Loucy (cell line): ENCODE results near the gene EDIL3.

Experiments
- H2AFZ ChIP-seq: fragments of 200-600 bp; sonication (generic); 2 replicates; pipeline ENCODE4 v1.6.0; 2016; ENCODE audit warnings: antibody characterized with exemption, mild to moderate bottlenecking, low read length, moderate library complexity
- H3F3A ChIP-seq: fragments of 200-600 bp; 2 replicates; pipeline ENCODE4 v1.6.0; 2016; ENCODE audit warnings: antibody characterized with exemption, low read depth, mild to moderate bottlenecking
- H3K27me3 ChIP-seq: fragments of 200-600 bp; sonication (generic); 2 replicates; pipeline ENCODE4 v1.6.1; 2014; ENCODE audit warnings: low read length, mild to moderate bottlenecking; ENCODE audit not compliant: insufficient read depth, poor library complexity, severe bottlenecking
- H3K36me3 ChIP-seq: fragments of 200-600 bp; sonication (generic); 2 replicates; pipeline ENCODE4 v1.6.1; 2016; ENCODE audit warnings: low read length; ENCODE audit not compliant: insufficient read depth
- H3K4me1 ChIP-seq: fragments of 200-600 bp; sonication (generic); 2 replicates; pipeline ENCODE4 v1.5.1; 2014; ENCODE audit warnings: low read length, mild to moderate bottlenecking; ENCODE audit not compliant: insufficient read depth, poor library complexity, severe bottlenecking
- H3K4me2 ChIP-seq: fragments of 200-600 bp; sonication (generic); 2 replicates; pipeline ENCODE4 v1.6.0; 2014; ENCODE audit warnings: antibody characterized with exemption, low read length, low read depth, mild to moderate bottlenecking; ENCODE audit not compliant: poor library complexity, severe bottlenecking
- H3K4me3 ChIP-seq: fragments of 200-600 bp; sonication (generic); 2 replicates; pipeline ENCODE4 v1.5.1; 2014; ENCODE audit warnings: low read length, mild to moderate bottlenecking, mixed read lengths; ENCODE audit not compliant: poor library complexity, severe bottlenecking
- H3K79me2 ChIP-seq: fragments of 200-600 bp; sonication (generic); 2 replicates; pipeline ENCODE4 v1.6.1; 2014; ENCODE audit warnings: low read length; ENCODE audit not compliant: insufficient read depth
- H3K9ac ChIP-seq: fragments of 200-600 bp; sonication (generic); 2 replicates; pipeline ENCODE4 v1.6.0; 2014; ENCODE audit warnings: mild to moderate bottlenecking, low read depth, low read length, moderate library complexity; ENCODE audit not compliant: poor library complexity, severe bottlenecking
- H3K9me2 ChIP-seq: fragments of 200-600 bp; sonication (generic); replicated peaks from 2 replicates; pipeline ENCODE4 v1.6.1; 2016; ENCODE audit warnings: low read depth, low read length, mixed read lengths
- H3K9me3 ChIP-seq: fragments of 200-600 bp; sonication (generic); 2 replicates; pipeline ENCODE4 v1.6.1; 2014; ENCODE audit warnings: mild to moderate bottlenecking, antibody characterized with exemption, low read length, low read depth; ENCODE audit not compliant: insufficient read depth
- H4K20me1 ChIP-seq: fragments of 200-600 bp; sonication (generic); 2 replicates; pipeline ENCODE4 v1.6.0; 2014; ENCODE audit warnings: antibody characterized with exemption, low read length, mild to moderate bottlenecking; ENCODE audit not compliant: insufficient read depth, poor library complexity, severe bottlenecking
- EZH2phosphoT487 ChIP-seq: fragments of 200-600 bp; IDR thresholded peaks from 2 replicates; pipeline ENCODE4 v1.6.1; 2018; ENCODE audit warnings: antibody characterized with exemption, mild to moderate bottlenecking, moderate library complexity, borderline replicate concordance
- TF ChIP-seq, protein P1 (sequence below): fragments of 200-600 bp; sonication (generic); conservative IDR thresholded peaks from 2 replicates; pipeline ENCODE4 v1.5.1; 2014; ENCODE audit warnings: mild to moderate bottlenecking, antibody characterized with exemption, low read length

EDIL3 gene

GRCh38 chr5:83942155-83942554, 442.5 kb downstream of the EDIL3 start:
- Histone ChIP-seq H3K4me2 (no peak overlapping the region), H3K9me3 (no peaks in the 10 kb centered on the region), H3K9ac (no peak overlapping the region), H3K4me1 (no peaks in the 10 kb centered on the region), H3K4me3 (no peak overlapping the region), H3K79me2 (no peaks in the 10 kb centered on the region), H3F3A (no peaks in the 10 kb centered on the region), H2AFZ (no peak overlapping the region), H3K9me2 (no peaks in the 10 kb centered on the region), H3K36me3 (no peaks in the 10 kb centered on the region), H4K20me1 (no peaks in the 10 kb centered on the region), H3K27me3 (no peaks in the 10 kb centered on the region)
- no peak for TF ChIP-seq EZH2phosphoT487
- TF ChIP-seq, protein P1, sequence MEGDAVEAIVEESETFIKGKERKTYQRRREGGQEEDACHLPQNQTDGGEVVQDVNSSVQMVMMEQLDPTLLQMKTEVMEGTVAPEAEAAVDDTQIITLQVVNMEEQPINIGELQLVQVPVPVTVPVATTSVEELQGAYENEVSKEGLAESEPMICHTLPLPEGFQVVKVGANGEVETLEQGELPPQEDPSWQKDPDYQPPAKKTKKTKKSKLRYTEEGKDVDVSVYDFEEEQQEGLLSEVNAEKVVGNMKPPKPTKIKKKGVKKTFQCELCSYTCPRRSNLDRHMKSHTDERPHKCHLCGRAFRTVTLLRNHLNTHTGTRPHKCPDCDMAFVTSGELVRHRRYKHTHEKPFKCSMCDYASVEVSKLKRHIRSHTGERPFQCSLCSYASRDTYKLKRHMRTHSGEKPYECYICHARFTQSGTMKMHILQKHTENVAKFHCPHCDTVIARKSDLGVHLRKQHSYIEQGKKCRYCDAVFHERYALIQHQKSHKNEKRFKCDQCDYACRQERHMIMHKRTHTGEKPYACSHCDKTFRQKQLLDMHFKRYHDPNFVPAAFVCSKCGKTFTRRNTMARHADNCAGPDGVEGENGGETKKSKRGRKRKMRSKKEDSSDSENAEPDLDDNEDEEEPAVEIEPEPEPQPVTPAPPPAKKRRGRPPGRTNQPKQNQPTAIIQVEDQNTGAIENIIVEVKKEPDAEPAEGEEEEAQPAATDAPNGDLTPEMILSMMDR, result no peak

- H3K36me3 ChIP-seq, result no peaks in the 10 kb centered on the region
- no peaks in the 10 kb centered on the region for H4K20me1 ChIP-seq
- no peak overlapping the region for H2AFZ ChIP-seq
- no peaks in the 10 kb centered on the region for H3K27me3 ChIP-seq
- no peaks in the 10 kb centered on the region for H3K9me3 ChIP-seq
- H3K9me2 ChIP-seq, result no peaks in the 10 kb centered on the region
- TF ChIP-seq, protein P1, result no peak
- no peak for TF ChIP-seq EZH2phosphoT487
- no peak overlapping the region for H3K4me2 ChIP-seq
- H3K4me1 ChIP-seq, result no peaks in the 10 kb centered on the region
- no peaks in the 10 kb centered on the region for H3F3A ChIP-seq
- H3K79me2 ChIP-seq, result no peaks in the 10 kb centered on the region
- no peak overlapping the region for H3K4me3 ChIP-seq
- no peak overlapping the region for H3K9ac ChIP-seq
Measured at GRCh38 chr5:83937837-83938236, 446.8 kb downstream of the EDIL3 start.

GRCh38 chr5:83931969-83932368, 452.7 kb downstream of the EDIL3 start:
- H3K9me2 ChIP-seq, result no peaks in the 10 kb centered on the region
- H3K4me2 ChIP-seq, result no peak overlapping the region
- no peak overlapping the region for H3K9ac ChIP-seq
- H3K4me3 ChIP-seq, result no peak overlapping the region
- no peaks in the 10 kb centered on the region for H3K27me3 ChIP-seq
- no peaks in the 10 kb centered on the region for H4K20me1 ChIP-seq
- no peaks in the 10 kb centered on the region for H3F3A ChIP-seq
- H2AFZ ChIP-seq, result no peak overlapping the region
- H3K4me1 ChIP-seq, result no peaks in the 10 kb centered on the region
- no peaks in the 10 kb centered on the region for H3K36me3 ChIP-seq
- H3K79me2 ChIP-seq, result no peaks in the 10 kb centered on the region
- H3K9me3 ChIP-seq, result no peaks in the 10 kb centered on the region
- TF ChIP-seq, protein P1, result no peak
- no peak for TF ChIP-seq EZH2phosphoT487
